Stimulated activated CD8-positive, alpha-beta memory T cell treated with anti-CD3 and anti-CD28 coated beads, Interleukin-7, amount 100 ng/mL, for 48 hours (primary cell): ENCODE data around the gene DLG1.

ENCODE experiments used
- DNase-seq, 2 donors: peaks; one replicate each; pipeline ENCODE4 v3.0.0-alpha.2; 2020; ENCODE audit warnings: low read depth in 1 of 2; ENCODE audit errors: extremely low read depth in 1 of 2

Gene DLG1

GRCh38 chr3:197183582-197183981 lies 114.8 kb downstream of the DLG1 start:
- DNase-seq, result no peak

- no peak for DNase-seq
Measured at GRCh38 chr3:197181741-197182140, 116.7 kb downstream of the DLG1 start.

GRCh38 chr3:197178998-197179397 lies 119.4 kb downstream of the DLG1 start:
- no peak for DNase-seq

GRCh38 chr3:197175503-197175902 lies 122.9 kb downstream of the DLG1 start:
- DNase-seq, result no peak

GRCh38 chr3:197174927-197175326 lies 123.5 kb downstream of the DLG1 start:
- no peak for DNase-seq

GRCh38 chr3:197173620-197174019 lies 124.8 kb downstream of the DLG1 start:
- DNase-seq, result no peak

GRCh38 chr3:197171481-197172067 lies 126.8 kb downstream of the DLG1 start:
- DNase-seq, result no peak

- no peak for DNase-seq
Measured at GRCh38 chr3:197169028-197169427, 129.4 kb downstream of the DLG1 start.

GRCh38 chr3:197168606-197169005 lies 129.8 kb downstream of the DLG1 start:
- no peak for DNase-seq

- DNase-seq, result no peak
Measured at GRCh38 chr3:197168063-197168462, 130.3 kb downstream of the DLG1 start.

- no peak for DNase-seq
Measured at GRCh38 chr3:197167549-197167948, 130.9 kb downstream of the DLG1 start.

GRCh38 chr3:197165890-197166289 lies 132.5 kb downstream of the DLG1 start:
- no peak for DNase-seq

- DNase-seq, result no peak
Measured at GRCh38 chr3:197155046-197155445, 143.4 kb downstream of the DLG1 start.

- no peak for DNase-seq
Measured at GRCh38 chr3:197151580-197151979, 146.8 kb downstream of the DLG1 start.

- DNase-seq, result no peak
Measured at GRCh38 chr3:197149528-197149927, 148.9 kb downstream of the DLG1 start.

GRCh38 chr3:197144188-197144587 lies 154.2 kb downstream of the DLG1 start:
- no peak for DNase-seq

- no peak for DNase-seq
Measured at GRCh38 chr3:197139586-197139985, 158.8 kb downstream of the DLG1 start.

GRCh38 chr3:197137751-197138150 lies 160.7 kb downstream of the DLG1 start:
- DNase-seq, result no peak

- no peak for DNase-seq
Measured at GRCh38 chr3:197136744-197137143, 161.7 kb downstream of the DLG1 start.

- no peak for DNase-seq
Measured at GRCh38 chr3:197135212-197135611, 163.2 kb downstream of the DLG1 start.

- DNase-seq, result no peak
Measured at GRCh38 chr3:197132916-197133530, 165.4 kb downstream of the DLG1 start.

- DNase-seq, result no peak
Measured at GRCh38 chr3:197125636-197126035, 172.8 kb downstream of the DLG1 start.

GRCh38 chr3:197124713-197125112 lies 173.7 kb downstream of the DLG1 start:
- no peak for DNase-seq
